Measurements from ENCODE around the gene TBC1D22A.

TBC1D22A gene

DNA sequence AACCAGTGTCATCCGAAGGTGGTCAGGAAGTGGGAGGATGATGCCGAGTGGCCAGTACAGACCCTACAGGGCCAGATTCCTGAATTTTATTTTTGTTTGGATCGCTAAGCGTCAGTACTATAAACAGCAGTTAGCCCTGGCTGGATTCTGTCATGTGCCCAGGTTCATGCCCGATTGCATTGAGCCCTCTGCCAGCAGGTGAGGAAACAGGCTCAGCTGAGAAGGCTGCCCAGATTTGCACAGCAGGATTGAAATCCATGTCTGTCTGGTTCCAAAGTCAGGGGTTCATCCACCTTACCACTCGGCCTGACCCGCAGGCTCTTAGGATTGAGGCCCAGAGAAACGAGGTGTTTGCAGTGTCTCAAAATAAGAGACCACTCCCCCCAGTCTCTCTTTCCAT, 9.1 kb upstream of the TBC1D22A start:
- no peak for DNase-seq

DNA sequence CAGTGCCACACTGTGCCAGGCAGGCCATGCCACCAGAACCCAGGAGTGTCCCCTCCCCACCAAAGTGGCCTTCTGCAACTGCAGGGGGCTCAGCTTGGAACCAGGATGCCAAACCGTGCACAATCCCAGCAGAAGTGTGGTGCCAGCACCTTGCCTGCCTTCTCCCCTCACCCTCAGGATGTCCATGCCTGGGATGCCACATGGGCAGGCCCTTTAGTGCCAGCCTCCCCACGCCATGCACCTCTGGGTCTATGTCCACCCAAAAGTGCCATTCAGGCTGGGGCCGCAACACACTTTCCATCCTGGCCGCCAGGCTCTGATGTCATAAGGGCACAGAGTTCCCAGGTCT, 8.7 kb upstream of the TBC1D22A start:
- no peak for DNase-seq

DNA sequence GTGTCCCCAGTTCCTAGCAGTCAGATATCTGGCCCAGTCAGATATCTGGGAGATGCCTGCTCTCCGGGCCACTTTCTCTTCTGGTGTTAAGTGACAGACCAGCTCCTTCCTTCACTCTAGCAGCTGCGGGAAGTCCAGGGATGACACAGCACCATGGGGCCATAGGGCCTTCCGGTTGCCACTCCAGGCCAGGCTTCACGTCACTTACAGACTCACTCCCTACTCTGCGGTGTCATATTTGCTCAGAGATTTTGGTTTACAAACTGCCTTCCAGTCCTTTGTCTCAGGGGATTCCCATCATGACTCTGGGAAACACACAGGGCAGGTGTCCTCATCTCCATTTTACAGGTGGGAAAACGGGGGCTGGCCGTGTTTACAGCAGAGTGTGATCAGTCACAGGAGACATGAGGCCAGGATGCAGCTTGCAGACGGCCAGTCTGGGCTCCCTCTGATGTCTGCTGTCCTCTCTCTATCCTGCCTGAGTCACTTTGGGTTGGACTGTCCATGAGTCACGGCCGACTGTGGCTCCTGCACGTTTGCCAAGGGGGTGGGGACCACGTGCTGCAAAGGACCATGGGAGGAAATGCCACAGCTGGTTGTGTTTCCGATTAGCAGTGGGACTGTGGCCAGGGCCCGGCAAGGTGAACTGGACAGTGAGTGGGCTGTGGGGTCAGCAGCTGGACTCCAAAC, 8.2 kb upstream of the TBC1D22A start:
- no peak for DNase-seq

DNA sequence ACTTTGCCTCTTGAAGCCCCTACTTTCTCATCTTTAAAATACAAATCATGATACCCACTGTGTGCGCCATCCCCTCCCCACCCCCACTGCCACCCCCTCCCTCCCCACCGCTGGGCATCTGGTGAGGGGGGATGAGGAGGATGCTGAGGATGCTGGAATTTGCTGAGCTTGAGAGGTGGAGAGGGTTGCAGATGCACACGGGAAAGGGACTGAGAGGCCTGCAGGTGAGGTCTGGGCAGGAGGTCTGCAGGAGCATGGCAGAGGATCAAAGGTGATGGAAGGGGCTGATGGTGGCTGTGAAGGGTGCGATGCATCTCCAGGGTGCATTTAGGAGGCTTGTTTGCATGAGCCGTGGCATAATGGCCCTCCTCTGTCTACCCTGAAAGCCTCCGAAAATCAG, 7.6 kb upstream of the TBC1D22A start:
- DNase-seq: no peak

DNA sequence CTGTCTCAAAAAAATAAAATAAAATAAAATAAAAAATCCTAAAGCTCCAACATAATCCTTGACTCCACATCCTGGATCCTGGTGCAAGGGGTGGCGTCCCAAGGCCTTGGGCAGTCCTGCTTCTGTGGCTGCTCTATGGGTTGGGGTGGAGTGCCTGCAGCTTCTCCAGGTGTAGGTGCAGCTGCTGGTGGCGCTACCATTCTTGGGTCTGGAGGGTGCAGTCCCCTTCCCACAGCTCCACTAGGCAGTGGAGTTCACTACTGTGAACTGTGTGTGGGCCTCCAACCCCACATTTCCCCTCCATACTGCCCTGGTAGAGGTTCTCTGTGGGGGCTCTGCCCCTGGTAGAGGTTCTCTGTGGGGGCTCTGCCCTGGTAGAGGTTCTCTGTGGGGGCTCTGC, 6.9 kb upstream of the TBC1D22A start:
- DNase-seq: no peak

DNA sequence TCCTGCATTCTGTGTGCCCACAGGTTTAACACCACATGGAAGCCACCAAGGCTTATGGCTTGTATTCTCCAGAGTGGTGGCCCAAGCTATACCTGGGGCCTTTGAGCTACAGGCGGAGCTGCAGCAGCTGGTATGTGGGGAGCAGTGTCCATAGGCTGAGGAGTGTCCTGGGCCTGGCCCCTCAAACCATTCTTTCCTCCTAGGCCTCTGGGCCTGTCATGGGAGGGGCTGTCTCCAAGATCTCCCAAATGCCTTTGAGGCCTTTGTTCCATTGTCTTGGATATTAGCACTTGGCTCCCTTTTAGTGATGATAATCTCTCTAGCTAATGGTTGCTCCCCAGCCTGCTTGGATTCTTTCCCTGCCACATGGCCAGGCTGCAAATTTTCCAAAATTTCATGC, 6.4 kb upstream of the TBC1D22A start:
- no peak for DNase-seq

DNA sequence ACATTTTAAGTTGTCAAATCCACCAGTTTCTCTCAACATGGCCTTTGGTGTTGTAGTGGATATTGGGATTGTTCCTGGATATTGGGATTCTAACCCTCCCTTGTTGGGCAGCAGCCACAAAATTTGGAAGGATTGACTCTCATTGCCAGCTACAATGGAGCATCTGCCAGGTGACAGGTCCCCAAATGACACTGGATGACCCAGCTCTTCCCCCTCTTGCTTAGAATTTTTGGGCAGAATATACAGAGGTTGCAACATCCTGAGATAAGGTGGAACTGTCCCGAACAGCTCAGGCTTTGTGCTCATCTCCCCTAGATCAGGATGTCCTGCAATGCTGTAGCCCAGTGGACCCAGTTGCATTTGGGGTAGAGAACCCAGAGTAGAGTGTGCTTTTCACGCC, 5.3 kb upstream of the TBC1D22A start:
- DNase-seq: no peak

DNA sequence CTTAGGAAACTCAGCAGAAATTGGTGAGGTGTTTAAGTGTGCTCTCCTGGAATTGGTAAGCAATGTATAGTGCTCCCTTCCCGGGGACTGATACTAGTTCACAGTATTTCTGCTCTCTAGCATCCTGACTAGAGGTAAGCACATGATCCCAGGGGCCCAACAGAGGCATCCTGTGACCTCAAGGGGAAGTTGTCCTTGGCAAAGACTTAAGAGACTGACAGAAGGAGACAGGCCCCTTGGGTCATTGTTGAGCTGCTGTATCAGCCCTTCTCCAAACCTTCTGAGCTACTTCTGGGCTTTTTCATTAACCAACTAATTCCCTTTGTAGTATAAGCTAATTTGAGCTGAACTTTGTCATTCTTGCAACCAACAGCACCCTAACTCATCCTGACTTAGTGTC, 4.3 kb upstream of the TBC1D22A start:
- DNase-seq: no peak

DNA sequence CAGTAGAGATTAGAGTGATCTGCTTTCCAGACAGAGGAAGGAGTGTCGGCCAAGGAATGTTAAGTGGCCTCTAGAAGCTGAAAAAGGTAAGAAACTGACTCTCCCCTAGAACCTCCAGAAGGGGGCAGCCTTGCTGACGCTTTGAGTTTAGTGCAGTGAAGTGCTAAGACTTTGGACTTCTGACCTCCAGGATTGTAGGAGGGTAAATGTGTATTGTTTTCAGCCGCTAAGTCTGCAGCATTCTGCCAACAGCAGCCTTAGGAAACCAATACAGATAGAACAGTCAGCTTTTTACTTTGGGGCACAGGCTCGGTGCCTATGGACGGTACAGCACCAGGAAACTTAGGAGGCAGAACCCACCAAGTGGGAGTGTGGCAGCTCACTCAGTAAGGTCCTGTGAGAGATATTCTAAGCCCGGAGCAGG, 3.6 kb upstream of the TBC1D22A start:
- peak; percentile 36 to 63 for DNase-seq

DNA sequence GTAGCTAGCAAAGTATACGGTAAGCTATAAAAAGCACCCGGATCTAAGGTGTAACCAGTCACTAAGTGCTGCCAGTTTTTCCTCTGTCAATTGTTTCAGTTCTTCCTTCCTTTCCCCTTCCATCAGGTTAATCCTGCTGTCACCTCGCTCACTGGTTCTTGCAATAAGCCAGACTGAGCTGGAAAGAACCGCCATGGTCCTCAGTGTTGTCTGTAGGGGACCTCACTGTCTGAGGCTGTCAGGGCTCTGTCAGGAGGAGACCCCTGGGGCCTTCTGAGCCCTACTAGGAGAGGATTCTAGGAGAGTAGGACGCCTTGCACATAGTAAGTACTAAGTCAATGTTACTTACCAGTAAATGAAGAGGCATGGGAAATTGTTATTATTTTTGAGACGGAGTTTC, 1.4 kb upstream of the TBC1D22A start:
- DNase-seq: no peak

DNA sequence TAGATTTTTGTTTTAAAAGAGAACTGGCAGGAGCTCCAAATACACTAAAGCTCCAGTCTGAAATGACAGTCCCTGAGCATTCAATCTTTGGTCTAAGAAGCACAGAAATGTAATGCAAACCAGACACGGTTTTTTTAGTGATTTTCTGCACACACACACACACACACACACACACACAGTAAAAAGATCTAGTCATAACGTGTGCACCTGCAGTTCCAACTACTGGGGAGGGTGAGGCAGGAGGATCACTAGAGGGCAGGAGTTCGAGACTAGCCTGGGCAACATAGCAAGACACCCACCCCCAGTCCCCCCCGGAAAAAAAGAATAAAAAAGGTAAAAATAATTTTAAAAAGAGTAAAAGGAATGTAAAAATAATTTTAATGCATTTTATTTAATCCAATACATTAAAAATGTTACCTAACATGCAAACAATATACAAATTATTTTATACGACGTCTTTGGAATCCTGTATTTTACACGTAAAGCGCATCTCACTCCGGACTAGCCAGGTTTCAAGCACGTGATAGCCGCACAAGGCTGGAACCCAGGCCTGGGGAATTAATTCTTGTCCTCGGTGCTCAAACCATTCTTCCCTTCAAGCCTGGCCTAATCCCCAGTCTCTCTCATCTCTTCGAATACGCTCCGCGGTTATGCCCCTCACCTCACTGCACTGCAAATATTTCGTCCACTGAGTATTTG, 762 bp upstream of the TBC1D22A start:
- peak in 1 of 2 experiments; percentile 29 for DNase-seq

DNA sequence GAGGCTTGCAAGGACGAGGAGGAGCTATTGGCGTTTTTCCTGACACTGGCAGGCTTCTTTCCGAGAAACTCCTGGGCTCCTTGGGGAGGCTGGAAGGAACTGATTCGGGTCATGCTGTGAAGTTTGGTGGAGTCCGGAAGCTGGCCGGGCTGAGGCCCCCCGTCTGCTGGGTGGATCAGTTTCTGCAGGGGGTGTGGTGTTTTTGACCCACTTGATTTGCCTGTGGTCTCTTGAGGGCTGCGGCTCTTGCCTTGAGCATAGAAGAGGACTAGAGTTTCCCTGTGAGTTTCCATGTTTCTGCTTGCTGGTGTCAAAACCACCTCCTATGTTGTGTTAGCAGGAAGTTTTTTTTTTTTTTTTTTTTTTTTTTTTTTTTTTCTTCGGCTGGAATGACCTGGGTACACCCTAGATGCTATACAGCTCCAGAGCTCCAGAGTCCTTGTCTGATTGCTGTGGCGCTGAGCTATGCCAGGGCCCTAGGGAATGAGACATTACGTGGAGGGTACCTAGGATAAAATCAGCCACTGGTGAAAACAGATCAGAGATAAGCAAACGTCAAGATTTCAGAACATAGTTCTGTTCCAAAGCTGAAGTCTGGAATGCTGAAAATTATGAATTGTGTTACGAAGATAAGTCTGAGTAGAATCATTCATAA, 728 bp downstream of the TBC1D22A start:
- DNase-seq: peak in 1 of 2 experiments; percentile 13

DNA sequence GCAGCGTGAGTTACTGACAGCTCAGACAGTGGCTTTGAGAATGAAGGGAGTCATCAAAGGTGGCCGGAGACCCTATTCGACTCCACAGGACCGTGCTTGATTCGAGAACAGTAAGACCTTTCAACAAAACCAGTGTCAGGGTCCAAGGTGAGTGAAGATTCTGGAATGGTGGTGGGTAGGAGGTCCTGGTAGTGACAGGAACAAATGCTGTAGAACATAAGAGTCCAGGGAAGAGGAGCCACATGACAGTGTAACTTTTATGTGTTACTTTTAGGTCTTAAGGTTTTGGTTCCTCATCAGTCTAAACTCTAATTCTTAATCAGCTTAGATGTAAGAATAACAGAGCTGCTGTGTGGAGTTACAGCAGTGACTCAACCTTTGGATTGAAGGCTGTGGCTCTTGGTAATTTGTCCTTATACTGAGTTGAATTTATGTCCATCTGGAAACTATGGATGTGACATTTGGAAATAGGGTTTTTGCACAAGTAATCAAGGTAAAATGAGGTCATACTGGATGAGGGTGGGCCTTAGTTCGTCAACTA, 1.8 kb downstream of the TBC1D22A start:
- DNase-seq: no peak

DNA sequence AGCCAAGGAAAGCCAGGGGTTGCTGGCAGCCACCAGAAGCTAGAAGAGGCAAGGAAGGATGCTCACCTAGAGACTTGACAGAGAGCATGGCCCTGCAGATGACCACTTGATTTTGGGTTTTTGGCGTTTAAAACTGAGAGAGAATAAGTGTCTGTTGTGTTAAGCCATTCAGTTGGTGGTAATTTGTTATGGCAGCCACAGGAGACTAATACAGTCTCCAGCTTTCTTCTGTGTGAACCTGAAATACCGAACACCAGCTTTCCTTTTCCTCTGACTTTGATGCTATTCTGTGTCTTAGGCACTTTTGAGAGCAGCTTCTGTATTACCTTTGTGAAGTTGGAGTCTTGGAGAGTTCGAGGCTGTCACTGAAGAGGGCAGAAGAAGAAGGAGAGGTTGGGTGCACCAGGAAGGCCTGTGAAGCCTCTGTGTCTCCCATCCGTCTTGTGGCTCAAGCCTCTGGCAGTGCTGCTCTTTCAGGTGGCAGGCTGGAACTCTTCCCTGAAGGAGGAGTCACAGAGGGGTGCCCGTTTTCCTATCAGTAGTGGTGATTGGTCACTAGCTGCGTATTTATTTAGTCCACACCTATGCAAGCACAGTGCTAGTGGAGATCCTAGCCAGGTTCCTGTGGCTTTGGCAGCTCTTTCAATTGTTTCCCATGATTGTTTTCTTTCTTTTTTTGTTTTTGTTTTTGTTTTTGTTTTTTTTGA, 2.5 kb downstream of the TBC1D22A start:
- no peak for DNase-seq

DNA sequence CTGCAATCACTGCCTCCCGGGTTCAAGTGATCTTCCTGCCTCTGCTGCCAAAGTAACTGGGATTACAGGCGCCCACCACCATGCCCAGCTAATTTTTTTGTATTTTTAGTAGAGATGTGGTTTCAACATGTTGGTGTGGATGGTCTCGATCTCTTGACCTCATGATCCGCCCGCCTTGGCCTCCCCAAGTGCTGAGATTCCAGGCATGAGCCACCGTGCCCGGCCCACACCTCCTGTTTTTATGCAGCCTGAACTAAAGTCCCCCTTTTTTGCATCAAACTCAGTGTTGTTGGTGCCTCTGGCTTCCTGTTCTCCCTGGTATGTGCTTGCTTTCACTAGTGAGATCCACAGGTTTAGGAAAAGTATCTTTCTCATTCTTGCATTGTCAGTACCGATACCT, 4.2 kb downstream of the TBC1D22A start:
- no peak for DNase-seq

DNA sequence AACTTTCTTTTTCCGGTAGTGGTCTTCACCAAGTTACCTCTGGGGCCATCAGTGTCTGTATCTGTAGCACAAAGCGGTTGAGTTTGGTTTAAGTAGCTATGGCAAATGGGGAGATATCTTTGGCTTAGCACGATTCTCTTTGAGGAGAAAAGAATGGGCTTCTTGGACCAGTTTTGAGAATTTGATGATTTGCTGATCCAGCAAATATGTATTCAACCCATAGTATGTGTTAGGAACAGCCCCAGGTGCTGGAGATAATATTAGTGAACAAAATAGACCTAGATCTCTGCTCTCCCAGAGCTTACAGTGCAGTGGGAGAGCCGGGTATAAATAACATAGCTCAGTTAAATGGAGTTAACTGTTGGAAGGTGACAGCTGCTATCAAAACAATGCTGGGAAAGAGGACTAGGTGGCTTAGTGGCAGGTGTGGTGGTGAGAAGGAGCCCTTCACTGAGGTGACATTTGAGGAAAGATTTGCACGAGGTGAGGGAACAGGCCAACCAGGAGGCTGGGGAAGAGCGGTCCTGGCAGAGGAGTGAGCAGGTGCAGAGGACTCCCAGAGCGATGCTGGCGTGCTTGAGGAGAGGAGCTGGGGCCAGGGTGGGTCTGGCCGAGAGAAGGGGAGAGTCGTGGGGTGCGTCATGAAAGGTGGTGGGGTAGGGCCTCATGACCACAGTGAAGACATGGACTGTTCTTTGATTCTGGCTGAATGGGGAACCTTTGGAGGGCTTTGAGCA, 5.0 kb downstream of the TBC1D22A start:
- DNase-seq: no peak

DNA sequence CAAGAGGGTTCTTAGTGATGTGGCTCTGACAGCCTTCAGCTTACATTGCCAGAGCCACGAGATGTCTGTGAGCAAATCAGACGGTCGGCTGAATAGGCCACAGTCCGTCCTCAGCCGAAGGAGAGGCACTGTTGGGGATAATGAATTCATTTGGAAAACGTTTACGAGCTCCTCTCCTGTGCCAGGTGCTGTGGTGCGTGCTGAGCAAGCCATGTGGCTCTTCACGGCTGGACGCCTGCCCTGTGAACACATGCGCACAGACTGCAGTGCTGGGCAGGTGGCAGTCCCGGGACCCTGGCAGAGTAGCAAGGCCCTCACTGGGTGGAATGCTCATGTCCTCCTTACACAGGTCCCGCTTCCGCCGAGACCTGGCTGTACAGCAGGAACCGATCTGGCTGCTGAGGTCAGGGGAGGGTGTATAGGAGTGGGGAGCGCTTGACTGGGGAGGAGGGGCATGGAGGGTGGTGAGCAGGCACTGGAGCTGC, 6.8 kb downstream of the TBC1D22A start:
- DNase-seq: peak; percentile 22 to 82

DNA sequence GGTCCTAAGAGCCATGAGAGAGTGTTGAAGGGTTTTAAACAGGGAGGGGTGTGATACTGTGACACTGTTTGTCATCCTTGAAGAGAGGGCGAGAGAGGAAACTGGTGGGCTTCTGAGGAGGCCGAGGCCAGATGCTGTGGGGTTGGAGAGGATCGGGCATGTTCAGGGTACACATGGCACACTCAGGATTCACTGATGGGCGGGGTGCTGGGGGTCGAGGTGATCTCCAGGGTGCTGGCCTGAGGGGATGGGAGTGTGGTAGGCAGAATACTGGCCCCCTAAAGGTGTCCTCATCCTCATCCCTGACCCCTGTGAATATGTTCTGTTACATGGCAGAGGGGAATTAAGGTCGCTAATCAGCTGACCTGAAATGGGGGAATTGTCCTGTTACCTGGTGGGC, 7.3 kb downstream of the TBC1D22A start:
- no peak for DNase-seq

DNA sequence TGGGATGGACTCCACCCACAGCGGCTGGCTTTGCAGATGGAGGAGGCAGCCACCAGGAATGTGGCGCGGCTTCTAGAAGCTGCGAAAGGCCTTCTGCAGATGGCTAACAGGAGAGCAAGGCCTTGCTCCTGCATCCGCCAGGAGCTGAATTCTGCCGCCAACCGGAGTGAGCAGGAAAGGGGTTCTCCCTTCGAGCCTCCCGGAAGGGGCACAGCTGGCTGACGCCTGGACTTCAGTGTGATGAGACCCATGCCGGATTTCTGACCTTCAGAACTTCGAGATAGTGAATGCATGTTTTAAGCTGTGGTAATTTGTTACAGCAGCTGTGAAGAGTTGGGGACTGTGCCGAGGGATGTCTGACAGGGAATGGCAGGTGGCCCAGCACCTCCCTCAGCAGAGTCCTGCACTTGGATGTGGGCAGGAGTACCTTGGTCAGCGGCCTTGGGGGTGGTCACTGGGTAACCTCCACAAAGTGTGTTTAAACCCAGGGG, 7.7 kb downstream of the TBC1D22A start:
- DNase-seq: no peak

DNA sequence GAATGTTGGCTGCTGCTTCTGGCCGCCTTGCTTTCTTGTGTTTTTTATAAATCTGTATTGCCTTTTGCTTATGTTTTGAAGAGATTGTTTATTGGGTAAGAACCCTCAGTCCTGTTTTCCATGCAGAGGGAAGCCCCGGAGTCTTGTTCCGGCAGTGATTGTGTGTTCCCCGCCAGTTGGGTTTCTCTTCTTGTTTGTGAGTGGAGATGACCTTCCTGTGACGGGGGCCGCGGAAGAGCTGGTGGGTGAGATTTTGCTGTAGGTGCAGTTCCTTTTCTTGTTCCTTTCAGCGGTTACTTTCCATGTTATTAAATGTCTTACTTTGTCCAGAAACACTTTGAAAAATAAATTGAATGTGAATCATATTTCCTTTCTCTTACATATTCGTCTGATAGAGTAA, 8.3 kb downstream of the TBC1D22A start:
- no peak for DNase-seq

DNA sequence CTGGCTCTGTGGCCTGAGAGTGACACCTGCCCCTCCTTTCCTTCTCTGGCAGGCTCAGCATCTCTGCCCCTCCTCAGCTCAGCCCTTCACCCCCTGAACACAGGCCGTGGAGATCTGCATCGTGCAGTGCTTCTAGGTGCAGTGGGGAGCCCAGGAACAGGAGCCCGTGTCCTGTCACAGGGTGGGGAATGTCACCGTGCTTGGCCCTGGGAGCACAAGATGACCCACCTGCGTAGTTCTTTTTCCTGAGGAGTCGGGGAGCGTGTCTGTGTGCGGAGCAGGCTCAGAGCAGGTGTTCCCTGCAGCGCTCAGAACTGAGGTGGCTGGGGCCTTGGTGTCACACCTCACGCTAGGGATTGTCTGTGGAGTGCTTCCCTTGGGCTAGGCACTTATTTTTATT, 10.6 kb downstream of the TBC1D22A start:
- no peak for DNase-seq

DNA sequence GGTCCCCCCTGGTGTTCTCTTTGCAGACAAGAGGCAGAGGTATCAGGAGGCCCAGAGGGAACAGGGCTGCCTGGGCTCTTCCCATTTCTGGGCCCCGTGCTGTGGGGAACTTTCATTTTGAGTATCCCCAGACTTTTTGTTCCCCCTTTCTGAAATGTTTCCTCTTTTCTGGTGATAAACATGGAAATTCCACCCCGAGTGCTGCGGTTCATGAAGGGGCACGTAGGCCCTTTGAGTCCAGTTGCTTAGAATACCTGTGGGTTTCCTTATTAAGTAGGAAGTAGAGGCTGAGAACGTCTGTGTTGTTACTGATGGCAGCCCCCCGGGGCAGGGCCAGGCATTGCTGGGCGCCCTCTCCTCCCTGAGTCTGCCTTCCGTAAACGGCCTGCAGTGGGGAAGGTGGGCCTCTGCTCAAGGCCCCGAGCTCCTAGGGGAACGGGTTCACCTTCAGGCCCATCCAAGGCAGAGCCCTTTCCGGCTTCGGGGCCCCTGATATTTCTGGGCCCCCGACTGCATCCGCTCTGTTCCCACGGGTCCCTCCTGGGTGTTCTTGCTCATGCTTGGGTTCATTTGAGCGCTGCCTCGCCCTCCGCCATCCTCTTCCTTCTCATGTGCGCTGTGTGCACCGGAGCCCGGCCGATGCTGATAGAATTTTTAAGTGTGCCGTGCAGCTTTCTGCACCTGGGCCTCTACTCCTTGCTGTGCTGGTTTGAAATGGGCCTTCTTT, 12.0 kb downstream of the TBC1D22A start:
- DNase-seq: no peak
